Measurements from ENCODE around the gene ELSPBP1.
"Not testable (repeated sequence)": the region's sequence is repeated elsewhere in the genome, so short reads cannot be mapped to it uniquely, and the experiment has no call there.

Gene ELSPBP1

DNA sequence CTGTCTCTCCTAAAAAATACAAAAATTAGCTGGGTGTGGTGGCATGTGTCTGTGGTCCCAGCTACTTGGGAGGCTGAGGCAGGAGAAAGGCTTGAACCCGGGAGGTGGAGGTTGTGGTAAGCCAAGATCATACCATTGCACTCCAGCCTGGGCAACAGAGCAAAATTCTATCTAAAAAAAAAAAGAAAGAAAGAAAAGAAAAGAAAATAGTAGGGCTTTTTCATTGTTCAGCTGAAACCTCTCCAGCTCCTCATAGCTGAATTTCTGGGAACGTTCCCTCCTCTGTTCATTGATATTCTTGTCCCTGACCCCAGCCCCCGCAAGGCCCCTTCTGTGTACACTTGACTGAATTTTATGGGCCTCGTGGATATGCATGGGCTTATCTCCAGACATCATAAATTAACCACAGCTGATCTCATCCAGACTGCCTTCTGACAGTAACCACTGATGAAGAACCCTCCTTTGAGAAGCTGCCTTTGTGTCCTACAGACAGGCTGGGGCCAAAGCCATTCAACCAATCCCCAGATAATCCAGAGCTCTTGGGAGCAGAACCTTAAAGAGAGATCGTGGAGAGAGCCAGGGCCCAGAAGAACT is at the start of gene ELSPBP1:
ELSPBP1 (plus strand) TSS at position 424 of the 594 bp plus-strand sequence. CDS start 14,036 bp downstream, outside the sequence.
- no peaks in the 10 kb centered on the region for H3K4me1 ChIP-seq (ENCODE audit: insufficient read depth, poor library complexity, severe bottlenecking)
- TF ChIP-seq, protein P1, sequence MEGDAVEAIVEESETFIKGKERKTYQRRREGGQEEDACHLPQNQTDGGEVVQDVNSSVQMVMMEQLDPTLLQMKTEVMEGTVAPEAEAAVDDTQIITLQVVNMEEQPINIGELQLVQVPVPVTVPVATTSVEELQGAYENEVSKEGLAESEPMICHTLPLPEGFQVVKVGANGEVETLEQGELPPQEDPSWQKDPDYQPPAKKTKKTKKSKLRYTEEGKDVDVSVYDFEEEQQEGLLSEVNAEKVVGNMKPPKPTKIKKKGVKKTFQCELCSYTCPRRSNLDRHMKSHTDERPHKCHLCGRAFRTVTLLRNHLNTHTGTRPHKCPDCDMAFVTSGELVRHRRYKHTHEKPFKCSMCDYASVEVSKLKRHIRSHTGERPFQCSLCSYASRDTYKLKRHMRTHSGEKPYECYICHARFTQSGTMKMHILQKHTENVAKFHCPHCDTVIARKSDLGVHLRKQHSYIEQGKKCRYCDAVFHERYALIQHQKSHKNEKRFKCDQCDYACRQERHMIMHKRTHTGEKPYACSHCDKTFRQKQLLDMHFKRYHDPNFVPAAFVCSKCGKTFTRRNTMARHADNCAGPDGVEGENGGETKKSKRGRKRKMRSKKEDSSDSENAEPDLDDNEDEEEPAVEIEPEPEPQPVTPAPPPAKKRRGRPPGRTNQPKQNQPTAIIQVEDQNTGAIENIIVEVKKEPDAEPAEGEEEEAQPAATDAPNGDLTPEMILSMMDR (IDR thresholded peaks at IDR 0.05; ENCODE audit: poor library complexity, severe bottlenecking) = no peak
- no peak within 1 kb of the TSS for H3K27ac ChIP-seq (ENCODE audit: poor library complexity, severe bottlenecking)
- no peaks in the 10 kb centered on the region for H3K9me3 ChIP-seq (ENCODE audit: severe bottlenecking)
- no peak within 1 kb of the TSS for H3K4me3 ChIP-seq (ENCODE audit: severe bottlenecking)
- ATAC-seq (ENCODE audit: low read depth) (no peak), DNase-seq (ENCODE audit: low spot score) (no peak)
- peaks cover 11% of the 10 kb centered on the region for H3K27me3 ChIP-seq (ENCODE audit: insufficient read depth, poor library complexity, severe bottlenecking)
- no peaks in the 10 kb centered on the region for H3K36me3 ChIP-seq (ENCODE audit: low read depth)

DNA sequence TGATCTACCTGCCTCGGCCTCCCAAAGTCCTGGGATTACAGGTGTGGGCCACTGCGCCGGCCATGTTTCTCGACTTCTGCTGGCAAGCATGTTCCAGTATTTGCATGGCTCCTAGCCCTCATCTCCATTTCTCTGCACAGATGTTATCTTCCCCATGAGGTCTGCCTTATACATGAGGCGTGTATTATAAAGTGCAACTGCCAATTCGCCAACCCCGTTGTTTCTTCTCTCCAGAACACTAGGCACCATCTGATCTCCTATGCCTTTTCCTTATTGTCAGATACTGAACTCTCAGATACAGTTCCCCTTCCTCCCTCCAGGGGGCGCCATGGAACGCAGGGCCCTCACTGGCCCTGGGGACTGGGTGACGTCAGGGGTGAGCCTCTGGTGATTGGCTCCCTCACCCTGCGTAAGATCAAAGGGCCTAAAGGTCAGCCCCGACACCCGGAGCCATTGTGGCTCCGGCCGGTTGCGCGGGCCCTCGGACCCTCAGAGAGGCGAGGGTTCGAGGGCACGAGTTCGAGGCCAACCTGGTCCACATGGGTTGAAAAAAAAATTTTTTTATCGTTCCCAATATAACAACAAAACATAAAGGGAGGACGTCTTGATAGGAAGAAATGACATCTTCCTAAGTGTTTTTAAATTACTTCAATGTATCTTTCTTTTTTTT is 44.4 kb upstream of the ELSPBP1 start:
- H3K4me1 ChIP-seq (ENCODE audit: insufficient read depth, poor library complexity, severe bottlenecking); H3K4me3 ChIP-seq (ENCODE audit: severe bottlenecking); H3K27me3 ChIP-seq (ENCODE audit: insufficient read depth, poor library complexity, severe bottlenecking); H3K36me3 ChIP-seq (ENCODE audit: low read depth); H3K27ac ChIP-seq (ENCODE audit: poor library complexity, severe bottlenecking); H3K9me3 ChIP-seq (ENCODE audit: severe bottlenecking); ATAC-seq (ENCODE audit: low read depth): not testable (repeated sequence)
- DNase-seq (ENCODE audit: low spot score) = peak; percentile 81
- TF ChIP-seq, protein P1 (IDR thresholded peaks at IDR 0.05; ENCODE audit: poor library complexity, severe bottlenecking) = peak; percentile 41

DNA sequence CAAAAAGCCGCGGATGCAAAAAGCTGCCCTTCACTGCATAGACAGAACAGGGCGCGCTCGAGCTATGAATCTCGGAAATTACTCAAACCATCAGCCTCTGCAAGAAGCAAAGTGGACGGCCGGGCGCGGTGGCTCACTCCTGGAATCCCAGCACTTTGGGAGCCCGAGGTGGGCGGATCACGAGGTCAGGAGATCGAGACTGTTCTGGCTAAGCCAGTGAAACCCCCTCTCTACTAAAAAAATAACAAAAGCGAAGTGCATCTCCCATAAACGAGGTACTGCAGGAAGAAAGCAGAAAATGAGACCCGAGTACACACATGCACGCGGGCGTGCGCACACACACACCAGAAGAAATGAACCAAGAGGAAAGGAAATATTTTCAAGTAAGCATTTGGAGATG is 42.3 kb upstream of the ELSPBP1 start:
- not testable (repeated sequence) for ATAC-seq (ENCODE audit: low read depth); H3K27me3 ChIP-seq (ENCODE audit: insufficient read depth, poor library complexity, severe bottlenecking); DNase-seq (ENCODE audit: low spot score)

DNA sequence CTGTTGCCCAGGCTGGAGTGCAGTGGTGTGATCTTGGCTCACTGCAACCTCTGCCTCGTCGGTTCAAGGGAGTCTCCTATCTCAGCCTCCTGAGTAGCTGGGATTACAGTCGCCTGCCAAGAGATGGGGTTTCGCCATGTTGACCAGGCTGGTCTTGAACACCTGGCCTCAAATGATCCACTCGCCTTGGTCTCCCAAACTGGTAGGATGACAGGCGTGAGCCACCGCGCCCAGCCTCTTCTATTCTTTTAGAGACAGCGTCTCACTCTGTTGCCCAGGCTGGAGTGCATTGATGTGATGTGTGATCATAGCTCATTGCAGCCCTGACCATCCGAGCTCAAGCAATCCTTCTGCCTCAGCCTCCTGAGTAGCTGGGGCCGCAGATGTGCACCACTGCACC is 38.5 kb upstream of the ELSPBP1 start:
- H3K36me3 ChIP-seq (ENCODE audit: low read depth); H3K4me3 ChIP-seq (ENCODE audit: severe bottlenecking); H3K4me1 ChIP-seq (ENCODE audit: insufficient read depth, poor library complexity, severe bottlenecking); H3K27ac ChIP-seq (ENCODE audit: poor library complexity, severe bottlenecking); ATAC-seq (ENCODE audit: low read depth); H3K9me3 ChIP-seq (ENCODE audit: severe bottlenecking): not testable (repeated sequence)
- H3K27me3 ChIP-seq (ENCODE audit: insufficient read depth, poor library complexity, severe bottlenecking) = peaks cover 10% of the 10 kb centered on the region
- DNase-seq (ENCODE audit: low spot score) = peak; percentile 81

More for the DNA sequence above, 42.3 kb upstream of the ELSPBP1 start:
- not testable (repeated sequence) for H3K4me3 ChIP-seq (ENCODE audit: severe bottlenecking); H3K4me1 ChIP-seq (ENCODE audit: insufficient read depth, poor library complexity, severe bottlenecking); H3K36me3 ChIP-seq (ENCODE audit: low read depth); H3K27ac ChIP-seq (ENCODE audit: poor library complexity, severe bottlenecking); H3K9me3 ChIP-seq (ENCODE audit: severe bottlenecking)

DNA sequence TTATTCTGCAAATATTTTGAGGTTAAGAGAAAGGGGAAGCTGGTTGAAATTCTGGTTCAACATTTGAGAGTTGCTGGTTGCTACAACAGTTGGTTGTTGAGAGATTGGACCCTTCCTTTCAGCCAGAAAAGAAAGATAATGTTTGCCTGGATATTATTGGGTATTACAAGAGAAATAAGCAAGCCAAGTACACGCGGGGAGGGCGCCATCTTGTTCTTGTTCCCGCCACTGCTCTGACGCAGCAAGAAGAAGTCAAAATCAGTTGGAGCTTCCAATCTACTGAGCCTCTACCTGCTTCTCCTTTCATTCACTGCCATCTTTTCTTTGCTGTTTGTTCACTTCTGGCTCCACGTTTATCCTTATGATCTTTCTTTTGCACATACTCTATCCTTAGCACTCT is 20.9 kb upstream of the ELSPBP1 start:
- H3K36me3 ChIP-seq (ENCODE audit: low read depth) = no peaks in the 10 kb centered on the region
- H3K4me1 ChIP-seq (ENCODE audit: insufficient read depth, poor library complexity, severe bottlenecking) = no peaks in the 10 kb centered on the region
- TF ChIP-seq, protein P1 (IDR thresholded peaks at IDR 0.05; ENCODE audit: poor library complexity, severe bottlenecking) = no peak
- no peaks in the 10 kb centered on the region for H3K9me3 ChIP-seq (ENCODE audit: severe bottlenecking)
- no peak overlapping the region for H3K4me3 ChIP-seq (ENCODE audit: severe bottlenecking)
- ATAC-seq (ENCODE audit: low read depth) = no peak
- peaks cover 19% of the 10 kb centered on the region for H3K27me3 ChIP-seq (ENCODE audit: insufficient read depth, poor library complexity, severe bottlenecking)
- H3K27ac ChIP-seq (ENCODE audit: poor library complexity, severe bottlenecking) = no peak overlapping the region
- DNase-seq (ENCODE audit: low spot score) = no peak
